ENCODE measurements around the gene DSCAML1. TPM values are rescaled to one million over a fixed set of nuclear protein-coding genes. Genes with fewer than 3 reads are reported as not detected.

Gene DSCAML1
- total RNA-seq, 6 experiments from 2014 or later: not detected

- H3K9me3 Mint-ChIP-seq: no peaks in the 10 kb centered on the region
- no peak overlapping the region for H3K27ac Mint-ChIP-seq
- no peak overlapping the region for H3K4me3 Mint-ChIP-seq
- TF ChIP-seq CTCF (IDR thresholded peaks at IDR 0.05): no peak
- H3K27me3 Mint-ChIP-seq (ENCODE audit: insufficient read depth): peaks cover 42% of the 10 kb centered on the region
- DNase-seq: no peak
- H3K36me3 Mint-ChIP-seq (ENCODE audit: low read depth): no peaks in the 10 kb centered on the region
- H3K4me1 Mint-ChIP-seq (ENCODE audit: low read depth): no peaks in the 10 kb centered on the region
Observed at GRCh38 chr11:117652521-117652920, 144.5 kb downstream of the DSCAML1 start.

DNA sequence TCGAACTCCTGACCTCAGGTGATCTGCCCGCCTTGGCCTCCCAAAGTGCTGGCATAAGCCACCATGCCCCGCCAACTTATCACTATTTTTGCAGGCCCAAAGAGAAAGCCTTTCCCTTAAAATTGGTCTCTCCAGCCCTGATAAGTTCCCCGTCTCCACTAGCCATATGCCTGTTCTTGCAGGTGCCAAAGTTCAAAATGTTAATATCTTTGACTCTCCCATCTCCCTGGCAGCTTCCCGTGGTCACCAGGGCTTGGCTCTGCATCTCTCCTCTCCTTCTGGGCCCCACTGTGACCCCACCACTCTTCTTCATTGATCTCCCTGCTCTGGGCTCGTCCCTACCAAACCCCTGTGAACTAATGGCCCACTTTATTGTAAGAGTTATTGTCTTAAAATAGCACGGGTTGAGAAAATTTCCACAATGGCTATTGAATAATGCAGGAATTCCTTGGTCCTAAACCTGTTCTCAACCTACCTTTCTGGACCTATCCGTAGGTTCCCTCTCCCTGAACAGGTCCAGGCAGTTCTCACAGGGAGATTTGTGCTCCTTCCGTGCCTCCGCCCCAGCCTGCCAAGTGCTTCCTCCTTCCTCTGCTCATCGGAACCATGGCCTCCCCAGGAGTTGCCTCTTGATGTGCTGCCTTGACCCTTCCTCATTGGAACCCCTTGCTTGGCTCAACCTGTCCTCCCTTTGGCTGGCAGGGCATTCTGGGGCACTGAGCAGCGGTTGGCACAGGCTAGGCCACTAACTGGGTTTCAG lies 147.5 kb downstream of the DSCAML1 start:
- Mint-ChIP-seq H3K36me3 (ENCODE audit: low read depth) (no peaks in the 10 kb centered on the region), H3K27ac (no peak overlapping the region), H3K9me3 (no peaks in the 10 kb centered on the region), H3K4me1 (ENCODE audit: low read depth) (no peaks in the 10 kb centered on the region), H3K4me3 (no peak overlapping the region), H3K27me3 (ENCODE audit: insufficient read depth) (peaks cover 34% of the 10 kb centered on the region)
- TF ChIP-seq CTCF (IDR thresholded peaks at IDR 0.05): no peak
- no peak for DNase-seq

GRCh38 chr11:117647872-117648271 lies 149.1 kb downstream of the DSCAML1 start:
- H3K4me3 Mint-ChIP-seq: no peak overlapping the region
- H3K27me3 Mint-ChIP-seq (ENCODE audit: insufficient read depth): peaks cover 34% of the 10 kb centered on the region
- no peaks in the 10 kb centered on the region for H3K9me3 Mint-ChIP-seq

GRCh38 chr11:117647207-117647606 lies 149.8 kb downstream of the DSCAML1 start:
- TF ChIP-seq CTCF (IDR thresholded peaks at IDR 0.05): no peak
- Mint-ChIP-seq H3K36me3 (ENCODE audit: low read depth) (no peaks in the 10 kb centered on the region), H3K27ac (no peak overlapping the region), H3K27me3 (ENCODE audit: insufficient read depth) (peaks cover 37% of the 10 kb centered on the region), H3K9me3 (no peaks in the 10 kb centered on the region), H3K4me1 (ENCODE audit: low read depth) (no peaks in the 10 kb centered on the region), H3K4me3 (no peak overlapping the region)
- DNase-seq: no peak

More at GRCh38 chr11:117647872-117648271, 149.1 kb downstream of the DSCAML1 start:
- TF ChIP-seq CTCF (IDR thresholded peaks at IDR 0.05): no peak
- Mint-ChIP-seq H3K36me3 (ENCODE audit: low read depth) (no peaks in the 10 kb centered on the region), H3K27ac (no peak overlapping the region), H3K4me1 (ENCODE audit: low read depth) (no peaks in the 10 kb centered on the region)
- DNase-seq: no peak

GRCh38 chr11:117646411-117646810 lies 150.6 kb downstream of the DSCAML1 start:
- Mint-ChIP-seq H3K4me3 (no peak overlapping the region), H3K4me1 (ENCODE audit: low read depth) (no peaks in the 10 kb centered on the region), H3K27me3 (ENCODE audit: insufficient read depth) (peaks cover 41% of the 10 kb centered on the region), H3K36me3 (ENCODE audit: low read depth) (no peaks in the 10 kb centered on the region), H3K9me3 (no peaks in the 10 kb centered on the region), H3K27ac (no peak overlapping the region)
- TF ChIP-seq CTCF (IDR thresholded peaks at IDR 0.05): no peak
- DNase-seq: no peak
